Stimulated activated CD4-positive, alpha-beta T cell treated with anti-CD3 and anti-CD28 coated beads, Interleukin-4, amount 100 ng/mL, for 4 hours (primary cell): ENCODE data around the gene HLTF.

Experiments
- DNase-seq, 2 experiments: peaks; one replicate each; pipeline ENCODE4 v3.0.0-alpha.2; 2020

The HLTF gene

GRCh38 chr3:149081772-149082171 is 4.6 kb downstream of the HLTF start:
- no peak for DNase-seq

DNA sequence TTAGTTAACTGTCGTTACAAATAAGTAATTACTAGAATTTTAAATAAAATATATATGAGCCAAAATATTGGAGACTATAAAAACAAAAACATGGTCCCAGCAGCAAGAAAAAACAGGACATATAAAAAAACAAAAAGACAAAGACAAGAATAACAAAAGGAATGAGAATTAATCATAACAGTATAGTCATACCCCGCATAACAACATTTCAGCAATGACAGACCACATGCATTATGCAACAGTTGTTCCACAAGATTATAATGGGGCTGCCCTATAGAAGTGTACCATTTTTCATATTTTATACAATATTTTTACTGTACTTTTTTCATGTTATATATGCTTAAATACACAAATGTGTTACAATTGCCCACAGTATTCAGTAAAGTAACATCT is 5.6 kb downstream of the HLTF start:
- DNase-seq = no peak

DNA sequence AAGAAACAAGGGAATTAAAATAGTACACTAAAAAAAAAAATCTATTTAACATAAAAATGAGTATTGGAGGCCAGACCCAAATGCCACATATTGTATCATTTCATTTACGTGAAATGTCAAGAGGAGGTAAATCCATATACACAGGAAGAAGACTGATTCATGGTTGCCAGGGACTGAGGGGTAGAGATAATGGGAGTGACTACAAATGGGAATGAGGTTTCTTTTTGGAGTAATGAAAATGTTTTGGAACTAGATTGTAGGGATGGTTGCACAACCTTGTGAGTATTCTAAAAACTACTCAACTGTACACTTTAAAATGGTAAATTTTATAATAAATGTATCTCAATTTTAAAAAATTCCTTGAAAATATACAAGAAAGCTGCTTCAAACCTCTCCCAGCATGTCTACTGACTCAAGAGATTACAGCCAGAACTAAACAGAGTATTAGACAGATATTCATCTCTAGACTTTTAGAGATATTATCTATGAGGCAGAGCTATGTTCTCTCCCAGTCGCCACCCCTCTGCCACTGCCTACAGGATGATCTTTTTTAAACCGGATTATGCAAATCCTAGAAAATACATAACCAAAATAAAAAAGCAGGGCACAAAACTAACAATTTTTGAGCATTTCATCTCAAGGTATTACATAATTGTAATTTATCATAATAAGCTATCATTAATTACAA is 6.2 kb downstream of the HLTF start:
- no peak for DNase-seq

DNA sequence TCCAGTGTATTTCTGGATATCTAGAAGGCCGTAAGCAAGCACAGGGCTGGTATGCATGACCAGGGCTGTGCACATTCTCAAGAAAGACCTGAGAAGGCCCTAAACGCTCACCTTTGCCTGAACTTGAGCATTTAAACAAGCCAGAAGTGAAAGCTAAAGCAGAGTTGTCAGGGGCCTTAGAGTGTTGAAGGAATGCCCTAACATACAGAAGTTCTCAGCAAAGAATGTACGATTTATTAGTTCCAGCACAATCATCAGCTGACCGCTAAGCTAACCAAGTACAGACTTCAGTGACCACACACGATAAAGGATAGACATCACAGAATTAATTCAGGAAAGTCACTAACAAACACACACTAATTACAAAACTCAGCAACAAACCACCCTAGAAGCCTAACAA is 8.7 kb downstream of the HLTF start:
- DNase-seq = no peak

GRCh38 chr3:149067883-149068282 is 18.4 kb downstream of the HLTF start:
- DNase-seq = no peak

GRCh38 chr3:149061776-149062175 is 24.6 kb downstream of the HLTF start:
- no peak for DNase-seq

- DNase-seq = no peak
These were observed 27.7 kb downstream of the HLTF start for GRCh38 chr3:149058602-149059001.

DNA sequence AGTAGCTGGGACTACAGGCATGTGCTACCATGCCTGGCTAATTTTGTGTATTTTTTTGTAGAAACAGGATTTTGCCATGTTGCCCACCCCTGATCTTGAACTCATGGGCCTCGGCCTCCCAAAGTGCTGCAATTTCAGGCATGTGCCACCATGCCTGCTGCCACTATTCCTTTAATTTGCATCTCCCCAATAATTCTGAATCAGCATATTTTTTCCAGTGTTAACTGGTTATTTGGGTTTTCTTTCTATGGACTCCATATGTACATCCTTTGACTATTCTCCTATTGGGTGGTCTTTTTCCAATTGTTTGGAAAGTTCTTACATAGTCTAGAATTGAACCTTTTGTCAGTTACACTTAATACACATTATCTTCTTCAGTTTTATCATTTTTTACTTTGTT is 28.1 kb downstream of the HLTF start:
- no peak for DNase-seq

DNA sequence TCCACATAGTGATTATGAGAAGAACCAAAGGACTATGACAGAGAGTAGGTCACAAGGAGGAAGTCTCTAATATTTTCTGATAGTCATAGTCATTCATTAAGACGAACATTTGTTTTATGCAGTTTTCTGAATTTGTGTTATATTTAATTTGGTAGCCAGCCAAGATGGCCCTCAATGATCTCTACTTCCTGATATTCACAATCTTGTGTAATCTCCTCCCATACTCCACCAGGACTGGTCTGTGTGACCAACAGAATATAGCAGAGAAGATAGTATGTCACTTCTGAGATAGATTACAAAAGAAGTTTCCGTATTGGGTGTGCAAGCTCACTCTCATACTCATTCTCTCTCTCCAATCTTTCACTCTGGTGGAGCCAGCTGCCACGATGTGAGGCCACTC is 30.8 kb downstream of the HLTF start:
- DNase-seq = no peak

DNA sequence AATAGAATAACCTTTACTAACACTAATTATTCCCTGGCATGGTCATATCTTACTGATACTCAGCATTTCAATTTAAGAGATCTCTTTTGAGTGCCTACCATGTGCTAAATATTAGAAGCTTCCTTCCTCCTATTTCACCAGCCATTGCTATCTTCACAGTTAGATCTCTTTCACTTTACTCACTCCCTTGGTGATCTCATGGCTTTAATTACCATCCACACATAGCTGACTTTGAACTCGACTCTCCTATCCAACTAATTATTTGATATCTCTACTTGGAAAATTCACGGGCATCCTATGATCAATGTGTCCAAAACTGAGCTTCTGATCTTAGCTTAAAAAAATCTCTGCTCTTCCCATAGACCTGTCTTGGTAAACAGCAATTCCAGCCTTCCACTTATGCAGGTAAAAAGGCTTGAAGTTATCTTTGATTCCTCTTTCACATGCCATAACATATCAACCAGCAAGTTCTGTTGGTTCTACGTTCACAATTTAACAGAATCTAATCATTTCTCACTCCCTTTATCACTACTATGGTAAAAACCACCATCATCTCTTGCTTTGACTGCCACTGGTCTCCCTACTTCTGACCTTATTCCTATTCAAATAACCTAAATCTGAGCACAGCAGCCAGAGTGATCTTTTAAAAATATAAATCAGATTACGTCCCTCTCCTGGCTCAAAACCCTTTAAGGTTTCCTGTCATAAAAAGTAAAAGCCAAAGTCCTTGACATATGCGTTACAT is 41.8 kb downstream of the HLTF start:
- no peak for DNase-seq

DNA sequence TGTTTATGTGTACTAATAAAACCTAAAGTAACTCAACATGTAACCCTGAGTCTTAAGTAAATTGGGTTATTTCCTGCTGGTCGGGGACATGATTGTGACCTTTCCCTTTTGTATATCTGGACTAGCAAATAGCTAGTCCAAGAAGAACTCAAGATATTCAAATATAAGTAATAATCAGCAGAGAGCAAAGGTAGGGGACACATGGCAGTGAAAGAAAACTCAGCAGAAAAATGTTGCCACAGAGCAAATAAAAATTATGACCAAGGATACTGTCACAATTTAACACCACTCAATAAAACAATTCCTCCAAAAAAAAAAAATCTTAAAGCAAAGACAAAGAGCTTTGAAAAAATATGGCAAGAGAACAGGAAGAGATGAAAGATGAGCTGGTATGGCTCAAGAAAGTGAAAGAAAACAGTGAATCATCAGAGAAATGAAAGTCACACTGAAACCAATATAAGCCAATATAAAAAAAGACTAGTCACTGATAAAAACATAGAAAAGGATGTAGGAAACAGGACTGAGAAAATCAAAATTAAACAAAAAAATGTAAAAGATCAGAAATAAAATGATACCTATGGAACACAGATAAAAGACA is 43.4 kb downstream of the HLTF start:
- no peak for DNase-seq

DNA sequence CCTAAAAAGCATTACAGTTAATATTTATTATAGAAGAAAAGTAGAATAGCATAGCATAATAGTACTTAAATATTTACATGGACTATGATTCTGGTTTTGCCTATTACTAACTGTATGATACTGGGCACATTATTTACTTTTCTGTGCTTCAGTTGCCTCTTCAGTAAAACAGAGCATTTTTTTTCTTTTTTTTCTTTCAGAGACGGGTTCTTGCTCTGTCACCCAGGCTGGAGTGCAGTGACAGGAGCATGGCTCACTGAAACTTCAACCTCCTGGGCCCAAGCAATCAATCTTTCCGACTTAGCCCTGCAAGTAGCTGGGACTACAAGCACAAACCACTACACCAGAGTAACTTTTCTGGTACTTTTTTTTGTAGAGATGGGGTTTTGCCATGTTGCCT is 48.0 kb downstream of the HLTF start:
- no peak for DNase-seq

GRCh38 chr3:149037684-149038083 is 48.6 kb downstream of the HLTF start:
- DNase-seq = no peak

DNA sequence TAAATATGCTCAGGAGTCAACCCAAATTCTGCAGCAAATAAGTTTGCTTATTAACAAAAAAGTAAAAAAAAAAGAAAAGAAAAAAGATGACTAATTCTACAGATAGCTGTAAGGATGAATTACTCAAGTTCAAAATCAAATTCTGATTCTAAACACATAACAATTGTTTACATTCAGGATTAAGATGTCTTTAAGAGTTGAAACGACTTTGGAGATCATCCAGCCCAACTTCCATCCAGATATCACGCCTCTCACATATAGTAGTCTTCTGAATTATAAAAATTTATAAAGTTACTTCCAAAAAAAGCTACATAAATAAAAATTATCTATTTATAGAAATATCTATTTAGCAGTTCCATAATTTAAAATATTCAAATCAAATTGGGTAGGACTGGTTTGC is 55.2 kb downstream of the HLTF start:
- DNase-seq = no peak

- DNase-seq = no peak
These were observed 59.6 kb downstream of the HLTF start for GRCh38 chr3:149026718-149027117.

GRCh38 chr3:149023951-149024350 is 62.4 kb downstream of the HLTF start:
- DNase-seq = no peak

DNA sequence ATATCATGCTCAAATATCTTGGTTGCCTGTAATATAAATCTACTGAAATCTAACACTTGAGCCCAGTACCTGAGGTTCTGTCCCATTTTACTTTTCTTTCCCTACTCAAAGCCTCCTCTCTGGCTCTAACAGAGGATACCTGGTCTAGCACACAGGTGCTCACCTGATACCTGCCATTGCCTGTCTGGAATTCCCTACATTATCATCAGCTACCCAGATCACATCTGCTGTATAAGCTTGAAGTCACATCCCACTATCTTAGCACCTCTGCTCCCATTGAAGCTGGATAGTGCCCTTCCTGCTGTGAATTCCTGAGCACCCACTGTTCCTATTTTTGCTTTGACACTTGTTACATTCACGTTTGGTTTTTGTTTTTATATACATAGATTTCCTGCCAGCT is 64.5 kb downstream of the HLTF start:
- no peak for DNase-seq

- no peak for DNase-seq
These were observed 65.5 kb downstream of the HLTF start for GRCh38 chr3:149020839-149021252.

DNA sequence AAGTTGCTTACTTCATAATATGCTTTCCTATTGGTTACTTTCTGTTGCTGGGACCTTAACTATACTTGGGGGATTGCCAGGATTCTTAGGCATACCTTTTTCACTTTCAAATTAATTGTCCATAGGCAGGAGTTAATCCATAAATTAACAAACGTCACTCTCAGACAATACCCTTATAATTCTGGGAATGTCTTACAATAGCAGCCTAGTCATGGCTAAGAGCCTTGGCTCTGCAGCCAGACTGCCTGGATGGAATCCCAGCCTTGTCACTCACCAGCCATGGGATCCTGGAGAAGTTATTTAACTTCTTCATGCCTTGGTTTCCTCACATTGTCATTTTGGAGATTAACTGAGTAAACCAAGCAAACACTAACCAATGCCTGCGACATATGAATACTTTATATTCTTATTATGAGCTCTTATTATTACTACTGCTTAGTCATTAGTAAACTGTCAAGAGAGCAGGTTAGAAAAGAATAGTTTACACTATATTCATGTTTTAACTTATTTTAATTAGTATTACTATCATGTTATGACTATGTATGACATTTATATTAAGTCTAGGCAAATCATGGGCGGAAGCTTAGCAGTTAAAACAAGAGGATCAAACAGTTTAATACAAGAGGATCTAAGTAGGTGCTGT is 66.0 kb downstream of the HLTF start:
- DNase-seq = no peak

GRCh38 chr3:149019580-149019979 is 66.8 kb downstream of the HLTF start:
- DNase-seq = no peak

- no peak for DNase-seq
These were observed 68.1 kb downstream of the HLTF start for GRCh38 chr3:149018247-149018646.

DNA sequence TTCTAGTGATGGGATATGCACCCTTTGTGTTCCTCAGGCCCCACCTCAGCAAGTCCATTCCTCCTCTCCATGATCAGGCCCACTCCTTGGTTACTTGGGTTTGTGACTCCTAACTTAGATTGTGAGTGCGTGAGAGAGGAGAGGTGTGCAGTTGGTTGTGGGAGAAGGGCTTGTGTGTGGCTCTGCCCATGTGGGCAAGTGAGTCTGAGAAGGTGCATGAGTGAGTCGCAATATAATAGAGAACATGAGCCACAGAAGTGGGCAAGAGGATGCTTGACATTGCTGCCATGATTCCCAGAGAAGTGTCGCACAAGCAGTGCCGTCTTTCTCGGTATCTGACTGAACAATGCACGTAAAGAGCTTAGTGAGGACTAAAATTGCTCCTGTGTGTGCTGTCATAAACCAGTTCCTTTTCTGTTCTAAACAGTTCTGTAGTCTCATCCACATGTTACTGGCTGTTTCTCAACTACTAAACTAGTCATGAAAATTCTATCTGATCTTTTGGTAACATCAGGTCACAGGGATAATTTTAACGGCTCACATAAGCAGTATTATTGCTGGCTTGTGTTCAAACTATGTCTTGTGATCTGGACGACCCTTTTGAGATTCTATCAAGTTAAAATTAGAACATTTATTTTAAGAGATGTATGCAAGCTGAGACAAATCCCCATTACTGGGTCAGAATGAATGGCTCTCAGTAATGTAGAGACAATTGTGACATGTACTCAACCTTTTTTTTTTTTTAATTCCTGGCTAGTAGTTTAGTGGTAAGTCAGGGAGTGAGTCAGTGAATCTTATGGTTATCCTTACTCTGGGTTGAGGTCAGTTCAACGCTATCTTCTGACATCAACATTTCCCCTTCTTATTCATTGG is 69.4 kb downstream of the HLTF start:
- no peak for DNase-seq

DNA sequence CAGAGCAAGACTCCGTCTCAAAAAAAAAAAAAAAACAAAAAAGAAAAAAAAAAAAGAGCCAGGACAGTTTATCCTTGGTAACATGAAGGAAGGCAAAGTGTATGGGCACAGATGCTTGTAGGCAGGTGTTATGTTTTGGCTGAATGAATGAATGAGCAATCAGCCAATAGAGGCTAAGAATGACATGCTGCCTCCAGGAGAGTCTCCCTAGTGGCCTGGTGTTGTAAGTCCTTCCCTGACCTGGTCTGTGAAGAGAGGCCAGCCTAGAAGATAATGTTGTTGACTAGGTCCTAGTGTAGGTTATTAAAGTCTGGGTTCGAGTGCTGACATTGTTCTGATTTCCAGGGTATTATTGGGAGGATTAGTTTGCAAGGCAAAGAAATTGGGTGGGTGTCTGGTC is 70.1 kb downstream of the HLTF start:
- DNase-seq = no peak
